ENCODE measurements around the gene CEP57L1.

Gene CEP57L1

GRCh38 chr6:109095036-109095834 lies at the start of gene CEP57L1:
Gene CEP57L1, plus strand, starts transcription at chr6:109095507. Its CDS starts 49,715 bp downstream, at chr6:109145222.
- DNase-seq, result peak; percentile 91 to 97

DNA sequence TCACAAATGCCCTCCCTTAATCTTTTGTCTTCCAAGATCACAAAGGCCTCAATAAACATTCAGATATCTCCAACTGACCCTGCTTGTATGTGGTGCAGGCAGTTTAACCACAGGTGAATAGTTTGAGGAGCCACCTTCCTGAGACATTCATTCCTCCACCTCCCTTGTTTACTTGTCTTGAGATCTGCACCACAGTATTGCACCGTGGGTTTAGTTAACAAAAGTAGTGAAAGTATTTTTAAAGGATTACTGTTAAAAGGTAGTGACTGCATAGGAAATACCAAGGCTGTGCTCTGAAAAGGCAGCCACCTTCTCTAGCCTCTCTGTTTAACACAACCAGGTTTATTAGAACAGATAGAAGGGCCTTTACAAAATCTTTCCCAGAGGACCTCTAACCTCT lies 47.1 kb upstream of the CEP57L1 start:
- DNase-seq, result no peak

- no peak for DNase-seq
Measured at GRCh38 chr6:109048670-109049415, 46.5 kb upstream of the CEP57L1 start.

- no peak for DNase-seq
Measured at GRCh38 chr6:109050012-109050411, 45.3 kb upstream of the CEP57L1 start.

GRCh38 chr6:109050447-109051102 lies 44.7 kb upstream of the CEP57L1 start:
- no peak for DNase-seq

- DNase-seq, result no peak
Measured at GRCh38 chr6:109051301-109052017, 43.8 kb upstream of the CEP57L1 start.

DNA sequence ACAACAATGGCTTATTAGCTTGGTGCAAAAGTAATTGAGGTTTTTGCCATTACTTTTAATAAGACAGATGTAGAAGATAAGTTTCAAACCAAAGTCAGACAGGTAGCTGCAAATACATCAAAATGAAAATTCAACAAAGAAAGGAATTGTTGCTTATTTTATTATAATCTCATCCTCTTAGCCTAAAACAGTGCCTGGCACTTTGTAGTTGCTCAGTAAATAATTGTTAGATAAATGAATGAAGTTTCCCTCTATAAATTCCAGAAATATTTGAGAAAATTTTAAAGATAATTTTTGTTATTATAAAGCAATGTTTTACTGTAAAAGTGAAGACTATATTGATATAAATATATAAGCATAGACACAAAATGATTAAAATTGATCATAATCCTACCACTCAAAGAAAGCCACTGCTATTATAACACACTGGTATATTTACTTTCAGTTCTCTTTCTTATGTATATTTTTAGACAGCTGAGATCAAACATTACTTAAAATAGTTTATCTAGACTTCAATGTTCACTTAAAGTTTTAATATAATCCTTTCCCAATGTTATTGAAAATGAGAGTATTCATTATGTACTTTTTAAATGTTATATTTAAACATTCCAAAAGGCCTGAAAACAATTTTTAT lies 43.2 kb upstream of the CEP57L1 start:
- DNase-seq, result no peak

DNA sequence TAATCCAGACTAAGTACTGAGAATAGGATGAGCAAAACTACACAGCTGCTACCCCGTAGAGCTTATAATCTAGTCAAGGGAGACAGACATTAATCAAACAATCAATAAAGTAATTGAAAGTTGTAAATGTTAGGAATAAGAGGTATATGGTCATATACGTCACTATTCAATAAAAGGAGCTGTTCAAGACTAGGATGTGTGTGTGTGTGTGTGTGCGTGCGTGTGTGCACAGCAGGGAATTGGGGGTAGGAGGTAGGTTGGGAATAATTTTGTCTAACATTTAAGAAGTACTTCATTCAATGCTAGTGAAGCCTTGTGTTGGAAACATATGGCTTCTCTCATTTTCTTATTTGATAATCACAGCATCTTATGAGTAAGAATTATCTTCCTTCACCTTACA lies 42.5 kb upstream of the CEP57L1 start:
- DNase-seq, result no peak

GRCh38 chr6:109053336-109053735 lies 42.0 kb upstream of the CEP57L1 start:
- DNase-seq, result no peak

DNA sequence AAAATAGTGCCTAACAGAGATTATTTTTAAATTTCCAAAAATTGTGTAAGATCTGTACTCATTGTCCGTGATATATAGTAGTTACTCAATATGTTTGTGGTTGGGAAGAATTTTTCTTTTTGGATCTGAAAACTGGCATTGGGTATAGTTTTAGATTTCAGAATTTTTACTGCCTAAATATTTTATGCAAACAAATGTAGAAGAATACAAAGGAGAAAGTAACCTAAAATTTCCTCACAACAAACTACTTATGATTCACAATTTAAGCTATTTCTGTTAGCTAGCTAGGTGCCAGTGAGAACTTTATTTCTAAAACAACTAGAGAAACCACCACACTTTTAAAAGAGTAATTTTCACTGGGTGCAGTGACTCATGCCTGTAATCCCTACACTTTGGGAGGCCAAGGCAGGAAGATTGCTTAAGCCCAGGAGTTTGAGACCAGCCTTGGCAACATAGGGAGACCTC lies 39.5 kb upstream of the CEP57L1 start:
- no peak for DNase-seq

DNA sequence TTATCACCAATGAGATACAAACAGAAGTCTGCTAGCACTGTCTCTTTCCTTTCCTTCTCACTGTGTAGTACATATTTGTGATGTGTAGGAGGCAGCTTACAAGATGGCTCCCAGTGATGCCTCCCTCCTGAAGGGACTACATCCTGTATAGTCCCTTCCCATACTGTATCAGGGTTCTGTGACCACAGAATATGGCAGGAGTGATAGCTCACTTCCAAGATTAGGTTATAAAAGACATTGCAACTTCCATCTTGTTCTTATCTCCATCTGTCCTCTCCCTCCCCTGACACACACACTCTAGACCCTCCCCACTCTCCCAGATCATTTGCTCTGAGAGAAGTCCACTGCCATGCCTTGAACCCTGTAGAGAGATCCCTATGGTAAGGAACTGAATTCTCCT lies 38.6 kb upstream of the CEP57L1 start:
- DNase-seq, result no peak

DNA sequence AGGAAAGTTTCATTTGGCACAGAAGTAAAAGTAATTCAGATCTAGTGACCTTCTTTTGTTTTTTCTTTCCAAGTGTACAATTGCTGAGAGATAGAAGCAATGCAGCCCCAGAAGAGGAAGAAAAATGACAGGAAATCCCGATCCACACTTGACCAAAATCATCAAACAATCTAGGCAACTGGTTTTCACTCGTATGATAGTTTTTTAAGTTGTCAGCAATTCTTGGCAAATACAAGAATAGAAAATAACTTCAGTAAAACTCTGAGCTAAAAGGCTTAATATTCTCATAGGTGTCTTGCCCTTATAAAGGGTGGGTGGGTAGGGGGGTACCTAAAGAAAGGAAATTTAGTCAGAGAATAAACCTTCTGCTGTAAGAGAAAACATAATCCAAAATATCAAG lies 36.7 kb upstream of the CEP57L1 start:
- DNase-seq, result no peak

DNA sequence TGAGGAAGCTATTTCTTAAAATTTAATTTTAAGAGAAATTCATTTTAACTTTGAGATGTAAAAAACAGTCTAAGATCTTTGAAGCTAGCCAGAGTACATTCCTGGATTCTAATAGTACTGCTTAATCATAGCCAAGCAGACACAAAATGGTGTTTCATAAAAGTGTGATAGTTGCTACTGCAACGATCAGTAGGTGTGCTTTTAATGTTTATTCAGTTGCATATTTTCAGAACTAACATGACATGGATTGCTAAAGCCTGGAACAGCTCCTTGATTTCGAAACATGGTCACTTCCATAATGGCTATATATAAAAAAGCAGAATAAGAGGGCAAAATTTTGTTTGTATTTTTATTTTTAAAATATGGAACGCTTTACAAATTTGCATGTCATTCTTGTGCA lies 36.2 kb upstream of the CEP57L1 start:
- DNase-seq, result no peak

DNA sequence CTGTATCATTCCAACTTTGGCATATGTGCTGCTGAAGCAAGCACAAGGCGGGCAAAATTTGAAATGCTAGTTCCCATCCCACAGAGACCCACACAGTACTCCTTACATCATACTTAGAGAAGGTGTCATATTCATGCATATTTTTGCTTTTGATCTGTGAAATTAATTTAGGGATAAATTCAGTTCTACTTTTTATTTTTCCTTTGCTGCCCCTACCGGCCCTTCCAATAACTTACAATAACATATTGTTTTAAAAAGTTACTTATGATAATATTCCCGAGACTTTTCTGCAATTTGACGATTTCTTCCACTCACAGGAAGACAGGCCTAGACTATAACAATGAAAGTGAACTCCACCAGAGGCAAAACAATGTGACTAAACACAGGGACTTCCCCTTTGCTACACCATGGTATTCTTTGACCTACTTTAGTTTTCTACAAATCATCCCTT lies 35.7 kb upstream of the CEP57L1 start:
- no peak for DNase-seq

DNA sequence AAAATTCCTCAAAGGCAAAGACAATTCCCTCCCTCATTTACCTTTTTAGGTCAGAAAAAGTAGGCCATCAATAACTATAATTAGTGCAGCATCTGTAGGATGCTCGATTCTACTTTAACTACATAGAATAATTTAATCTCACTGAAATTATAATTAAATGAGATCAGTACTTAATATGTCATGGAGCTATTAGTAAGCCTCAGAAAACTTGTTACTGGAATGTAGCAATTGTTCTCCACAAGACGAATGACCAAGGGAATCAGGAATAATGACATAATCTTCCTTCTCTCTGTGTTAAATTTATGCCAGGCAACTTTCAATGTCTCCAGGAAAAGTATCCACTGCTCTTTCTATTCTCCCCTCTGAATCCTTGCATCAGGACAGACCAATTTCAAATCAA lies 34.7 kb upstream of the CEP57L1 start:
- no peak for DNase-seq

- no peak for DNase-seq
Measured at GRCh38 chr6:109062216-109062615, 33.1 kb upstream of the CEP57L1 start.

DNA sequence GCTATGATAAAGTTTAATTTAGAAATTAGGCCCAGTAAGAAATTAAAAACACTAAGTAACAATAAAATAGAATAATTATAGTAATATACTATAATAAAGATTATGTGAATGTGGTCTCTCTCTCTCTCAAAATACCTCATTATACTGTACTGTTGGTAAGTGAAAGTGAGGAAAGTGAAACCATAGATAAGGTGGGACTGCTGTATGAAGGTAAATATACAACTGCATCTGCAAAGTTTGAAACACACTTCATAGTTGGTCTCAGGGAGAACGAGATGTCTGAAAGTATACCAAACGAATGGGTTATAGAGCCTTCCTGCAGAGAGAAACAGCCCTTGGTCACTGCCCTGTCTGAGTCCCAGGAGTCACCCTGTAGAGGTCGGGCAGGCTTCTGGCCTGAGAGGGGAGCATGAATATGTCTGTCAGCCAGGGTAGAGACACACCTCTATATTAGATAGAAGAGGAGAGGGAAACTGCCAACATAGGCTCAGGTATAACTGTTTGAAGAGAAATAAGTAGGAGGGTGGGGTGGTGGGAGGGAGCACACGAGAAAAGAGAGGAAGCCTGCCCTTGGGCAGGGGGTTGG lies 32.4 kb upstream of the CEP57L1 start:
- no peak for DNase-seq

DNA sequence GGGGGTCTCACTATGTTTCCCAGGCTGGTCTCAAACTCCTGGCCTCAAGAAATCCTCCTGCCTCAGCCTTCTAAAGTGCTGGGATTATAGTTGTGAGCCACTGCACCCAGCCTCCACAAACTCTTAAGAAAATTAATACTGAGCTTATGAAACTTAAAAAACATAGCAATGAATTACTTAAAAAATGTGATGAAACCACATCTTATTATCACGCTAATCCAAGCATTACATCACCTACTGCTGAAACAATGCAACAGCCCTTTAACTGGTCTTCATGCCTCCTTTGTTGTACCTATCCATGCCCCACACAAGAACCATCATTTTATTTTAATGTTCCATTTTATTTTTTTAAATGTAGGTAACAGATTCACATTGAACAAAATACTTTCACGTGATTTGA lies 25.6 kb upstream of the CEP57L1 start:
- no peak for DNase-seq

- no peak for DNase-seq
Measured at GRCh38 chr6:109071125-109071917, 24.0 kb upstream of the CEP57L1 start.

DNA sequence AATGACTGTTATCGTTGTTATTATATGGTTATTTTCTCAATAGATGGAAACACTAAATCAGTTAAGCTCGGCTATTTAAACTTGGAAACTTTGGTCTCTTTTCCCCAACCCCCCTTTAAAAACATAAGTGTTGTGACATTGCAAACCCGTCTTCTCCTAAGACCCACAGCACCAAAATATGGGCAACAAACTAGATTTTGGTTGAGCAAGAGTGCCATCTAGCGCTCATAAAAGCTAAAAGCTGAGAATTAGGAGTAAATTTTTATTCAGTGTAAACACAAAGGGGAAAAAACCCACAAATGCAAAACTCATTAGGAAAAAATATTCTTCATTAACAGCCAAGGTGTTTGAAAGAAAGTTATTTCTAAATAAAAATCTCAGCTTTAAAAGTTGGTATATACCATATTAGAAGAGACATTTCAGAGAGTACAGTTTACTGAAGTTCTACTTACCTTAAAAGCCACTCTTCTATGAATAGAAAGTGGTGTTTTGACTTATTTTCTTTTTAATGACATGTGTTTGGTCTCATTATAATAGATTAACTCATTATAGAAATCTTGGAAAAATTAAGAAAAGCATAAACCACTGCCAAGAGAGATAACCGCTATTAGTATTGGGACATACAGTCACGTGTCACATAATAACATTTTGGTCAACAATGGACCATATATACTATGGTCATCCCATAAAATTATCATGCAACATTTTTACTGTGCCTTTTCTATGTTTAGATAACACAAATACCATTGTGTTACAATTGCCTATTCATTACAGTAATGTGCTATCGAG lies 21.8 kb upstream of the CEP57L1 start:
- DNase-seq, result peak; percentile 56 to 61

- no peak for DNase-seq
Measured at GRCh38 chr6:109074133-109074415, 21.2 kb upstream of the CEP57L1 start.

All from SHP77 (cell line).